ENCODE results near the gene MTUS2.
A peak's percentile ranks its signal among the peaks of the same experiment; 100 is the strongest.

MTUS2 gene

GRCh38 chr13:29422015-29422414 is 601.9 kb downstream of the MTUS2 start:
- DNase-seq, result no peak
- no peak overlapping the region for H3K4me3 ChIP-seq
- H3K9me3 ChIP-seq, result no peaks in the 10 kb centered on the region
- TF ChIP-seq CTCF (IDR thresholded peaks at IDR 0.05), result no peak
- intact Hi-C loops (cut with DNase I; ENCODE audit: low total_unique reads), result no loop called here
- no peak overlapping the region for H3K27ac ChIP-seq
- no peaks in the 10 kb centered on the region for H3K36me3 ChIP-seq
- peaks cover 0 to 8% of the 10 kb centered on the region in 2 donors for H3K27me3 ChIP-seq
- no peaks in the 10 kb centered on the region for H3K4me1 ChIP-seq

- H3K9me3 ChIP-seq, result no peaks in the 10 kb centered on the region
- peaks cover 0 to 9% of the 10 kb centered on the region in 2 donors for H3K27me3 ChIP-seq
- peaks cover 0 to 5% (median 4%) of the 10 kb centered on the region in 4 donors for H3K4me1 ChIP-seq
- no peak for TF ChIP-seq CTCF (IDR thresholded peaks at IDR 0.05)
- H3K36me3 ChIP-seq, result no peaks in the 10 kb centered on the region
- H3K4me3 ChIP-seq, result no peak overlapping the region
- no peak for DNase-seq
- intact Hi-C loops (cut with DNase I; ENCODE audit: low total_unique reads), result no loop called here
- H3K27ac ChIP-seq, result no peak overlapping the region
Observed at GRCh38 chr13:29423050-29423449, 602.9 kb downstream of the MTUS2 start.

- intact Hi-C loops (cut with DNase I; ENCODE audit: low total_unique reads), result no loop called here
- Histone ChIP-seq H3K27me3 (peaks cover 0 to 9% of the 10 kb centered on the region in 2 donors), H3K9me3 (no peaks in the 10 kb centered on the region), H3K4me1 (peaks cover 0 to 13% (median 13%) of the 10 kb centered on the region in 4 donors), H3K27ac (peak overlapping the region in 1 of 2 donors; percentile 24), H3K4me3 (peak overlapping the region; percentile 42 to 56), H3K36me3 (no peaks in the 10 kb centered on the region)
- DNase-seq, result no peak
- TF ChIP-seq CTCF (IDR thresholded peaks at IDR 0.05), result no peak
Observed at GRCh38 chr13:29427937-29428309, 607.8 kb downstream of the MTUS2 start.

GRCh38 chr13:29428310-29429181 is 608.4 kb downstream of the MTUS2 start:
- Histone ChIP-seq H3K9me3 (no peaks in the 10 kb centered on the region), H3K36me3 (no peaks in the 10 kb centered on the region), H3K27me3 (peaks cover 0 to 9% of the 10 kb centered on the region in 2 donors), H3K27ac (peak overlapping the region in 1 of 2 donors; percentile 24), H3K4me1 (peaks cover 0 to 13% (median 13%) of the 10 kb centered on the region in 4 donors), H3K4me3 (peak overlapping the region; percentile 42 to 56)
- no peak for TF ChIP-seq CTCF (IDR thresholded peaks at IDR 0.05)
- intact Hi-C loops (cut with DNase I; ENCODE audit: low total_unique reads), result no loop called here
- DNase-seq, result no peak

- intact Hi-C loops (cut with DNase I; ENCODE audit: low total_unique reads), result no loop called here
- no peak overlapping the region for H3K27ac ChIP-seq
- no peaks in the 10 kb centered on the region for H3K36me3 ChIP-seq
- no peak for DNase-seq
- no peak overlapping the region for H3K4me3 ChIP-seq
- peaks cover 0 to 14% (median 13%) of the 10 kb centered on the region in 4 donors for H3K4me1 ChIP-seq
- TF ChIP-seq CTCF (IDR thresholded peaks at IDR 0.05), result no peak
- no peaks in the 10 kb centered on the region for H3K9me3 ChIP-seq
- peaks cover 0 to 9% of the 10 kb centered on the region in 2 donors for H3K27me3 ChIP-seq
Observed at GRCh38 chr13:29429286-29429900, 609.3 kb downstream of the MTUS2 start.

All from tibial artery (tissue), 4 donors.